Measurements from ENCODE around the gene LHX5.
A peak's percentile ranks its signal among the peaks of the same experiment; 100 is the strongest.

Gene LHX5

GRCh38 chr12:113471619-113472171 lies at the start of gene LHX5:
TSS of gene LHX5 (minus strand) at chr12:113471871. CDS start at chr12:113471498, 373 bp downstream.
- H3K4me1 ChIP-seq (ENCODE audit: control insufficient read depth, insufficient read depth, low read length, unreplicated experiment) = peaks cover 10% of the 10 kb centered on the region
- H3K27ac ChIP-seq (ENCODE audit: low read depth, low read length) = no peak within 1 kb of the TSS
- H3K36me3 ChIP-seq (ENCODE audit: insufficient read depth, low read length) = no peaks in the 10 kb centered on the region
- H2AFZ ChIP-seq (ENCODE audit: low read length, unreplicated experiment) = no peak within 1 kb of the TSS
- peak within 1 kb of the TSS; percentile 45 for H3K4me3 ChIP-seq (ENCODE audit: low read depth, low read length)
- peaks cover 96% of the 10 kb centered on the region for H3K27me3 ChIP-seq (ENCODE audit: insufficient read depth, low read length)
- no peaks in the 10 kb centered on the region for H3K79me2 ChIP-seq (ENCODE audit: control insufficient read depth, insufficient read depth, low read length, unreplicated experiment)

- no peak overlapping the region for H2AFZ ChIP-seq (ENCODE audit: low read length, unreplicated experiment)
- H3K27ac ChIP-seq (ENCODE audit: low read depth, low read length) = no peak overlapping the region
- H3K4me3 ChIP-seq (ENCODE audit: low read depth, low read length) = no peak overlapping the region
- H3K27me3 ChIP-seq (ENCODE audit: insufficient read depth, low read length) = peaks cover 93% of the 10 kb centered on the region
- no peaks in the 10 kb centered on the region for H3K4me1 ChIP-seq (ENCODE audit: control insufficient read depth, insufficient read depth, low read length, unreplicated experiment)
- no peaks in the 10 kb centered on the region for H3K79me2 ChIP-seq (ENCODE audit: control insufficient read depth, insufficient read depth, low read length, unreplicated experiment)
- H3K36me3 ChIP-seq (ENCODE audit: insufficient read depth, low read length) = no peaks in the 10 kb centered on the region
These were observed 48.0 kb upstream of the LHX5 start for GRCh38 chr12:113519464-113520307.

- Histone ChIP-seq H3K36me3 (ENCODE audit: insufficient read depth, low read length) (no peaks in the 10 kb centered on the region), H3K27ac (ENCODE audit: low read depth, low read length) (no peak overlapping the region), H3K4me3 (ENCODE audit: low read depth, low read length) (no peak overlapping the region), H3K79me2 (ENCODE audit: control insufficient read depth, insufficient read depth, low read length, unreplicated experiment) (no peaks in the 10 kb centered on the region), H3K27me3 (ENCODE audit: insufficient read depth, low read length) (peaks cover 94% of the 10 kb centered on the region), H3K4me1 (ENCODE audit: control insufficient read depth, insufficient read depth, low read length, unreplicated experiment) (no peaks in the 10 kb centered on the region), H2AFZ (ENCODE audit: low read length, unreplicated experiment) (no peak overlapping the region)
These were observed 43.6 kb upstream of the LHX5 start for GRCh38 chr12:113515082-113515856.

- Histone ChIP-seq H3K79me2 (ENCODE audit: control insufficient read depth, insufficient read depth, low read length, unreplicated experiment) (no peaks in the 10 kb centered on the region), H2AFZ (ENCODE audit: low read length, unreplicated experiment) (no peak overlapping the region), H3K4me3 (ENCODE audit: low read depth, low read length) (no peak overlapping the region), H3K27me3 (ENCODE audit: insufficient read depth, low read length) (peaks cover 95% of the 10 kb centered on the region), H3K27ac (ENCODE audit: low read depth, low read length) (no peak overlapping the region), H3K36me3 (ENCODE audit: insufficient read depth, low read length) (no peaks in the 10 kb centered on the region), H3K4me1 (ENCODE audit: control insufficient read depth, insufficient read depth, low read length, unreplicated experiment) (no peaks in the 10 kb centered on the region)
These were observed 42.9 kb upstream of the LHX5 start for GRCh38 chr12:113514602-113515001.

- Histone ChIP-seq H3K27me3 (ENCODE audit: insufficient read depth, low read length) (peaks cover 94% of the 10 kb centered on the region), H3K4me3 (ENCODE audit: low read depth, low read length) (no peak overlapping the region), H2AFZ (ENCODE audit: low read length, unreplicated experiment) (no peak overlapping the region), H3K79me2 (ENCODE audit: control insufficient read depth, insufficient read depth, low read length, unreplicated experiment) (no peaks in the 10 kb centered on the region), H3K4me1 (ENCODE audit: control insufficient read depth, insufficient read depth, low read length, unreplicated experiment) (no peaks in the 10 kb centered on the region), H3K27ac (ENCODE audit: low read depth, low read length) (no peak overlapping the region), H3K36me3 (ENCODE audit: insufficient read depth, low read length) (no peaks in the 10 kb centered on the region)
These were observed 40.9 kb upstream of the LHX5 start for GRCh38 chr12:113512568-113512967.

GRCh38 chr12:113506867-113507266 lies 35.2 kb upstream of the LHX5 start:
- Histone ChIP-seq H3K4me1 (ENCODE audit: control insufficient read depth, insufficient read depth, low read length, unreplicated experiment) (no peaks in the 10 kb centered on the region), H3K27me3 (ENCODE audit: insufficient read depth, low read length) (peaks cover 78% of the 10 kb centered on the region), H3K36me3 (ENCODE audit: insufficient read depth, low read length) (no peaks in the 10 kb centered on the region), H3K27ac (ENCODE audit: low read depth, low read length) (no peak overlapping the region), H2AFZ (ENCODE audit: low read length, unreplicated experiment) (no peak overlapping the region), H3K79me2 (ENCODE audit: control insufficient read depth, insufficient read depth, low read length, unreplicated experiment) (no peaks in the 10 kb centered on the region), H3K4me3 (ENCODE audit: low read depth, low read length) (no peak overlapping the region)

- no peaks in the 10 kb centered on the region for H3K36me3 ChIP-seq (ENCODE audit: insufficient read depth, low read length)
- peaks cover 78% of the 10 kb centered on the region for H3K27me3 ChIP-seq (ENCODE audit: insufficient read depth, low read length)
- H3K4me3 ChIP-seq (ENCODE audit: low read depth, low read length) = no peak overlapping the region
- H3K27ac ChIP-seq (ENCODE audit: low read depth, low read length) = no peak overlapping the region
- no peaks in the 10 kb centered on the region for H3K79me2 ChIP-seq (ENCODE audit: control insufficient read depth, insufficient read depth, low read length, unreplicated experiment)
- no peaks in the 10 kb centered on the region for H3K4me1 ChIP-seq (ENCODE audit: control insufficient read depth, insufficient read depth, low read length, unreplicated experiment)
- H2AFZ ChIP-seq (ENCODE audit: low read length, unreplicated experiment) = no peak overlapping the region
These were observed 34.3 kb upstream of the LHX5 start for GRCh38 chr12:113505941-113506340.

GRCh38 chr12:113504917-113505316 lies 33.2 kb upstream of the LHX5 start:
- Histone ChIP-seq H3K27ac (ENCODE audit: low read depth, low read length) (no peak overlapping the region), H3K4me1 (ENCODE audit: control insufficient read depth, insufficient read depth, low read length, unreplicated experiment) (no peaks in the 10 kb centered on the region), H3K79me2 (ENCODE audit: control insufficient read depth, insufficient read depth, low read length, unreplicated experiment) (no peaks in the 10 kb centered on the region), H3K4me3 (ENCODE audit: low read depth, low read length) (no peak overlapping the region), H2AFZ (ENCODE audit: low read length, unreplicated experiment) (no peak overlapping the region), H3K27me3 (ENCODE audit: insufficient read depth, low read length) (peaks cover 78% of the 10 kb centered on the region), H3K36me3 (ENCODE audit: insufficient read depth, low read length) (no peaks in the 10 kb centered on the region)

- Histone ChIP-seq H3K27me3 (ENCODE audit: insufficient read depth, low read length) (peaks cover 80% of the 10 kb centered on the region), H3K4me1 (ENCODE audit: control insufficient read depth, insufficient read depth, low read length, unreplicated experiment) (no peaks in the 10 kb centered on the region), H3K27ac (ENCODE audit: low read depth, low read length) (no peak overlapping the region), H3K4me3 (ENCODE audit: low read depth, low read length) (no peak overlapping the region), H2AFZ (ENCODE audit: low read length, unreplicated experiment) (no peak overlapping the region), H3K36me3 (ENCODE audit: insufficient read depth, low read length) (no peaks in the 10 kb centered on the region), H3K79me2 (ENCODE audit: control insufficient read depth, insufficient read depth, low read length, unreplicated experiment) (no peaks in the 10 kb centered on the region)
These were observed 29.2 kb upstream of the LHX5 start for GRCh38 chr12:113500782-113501311.

GRCh38 chr12:113500306-113500675 lies 28.6 kb upstream of the LHX5 start:
- H3K79me2 ChIP-seq (ENCODE audit: control insufficient read depth, insufficient read depth, low read length, unreplicated experiment) = no peaks in the 10 kb centered on the region
- no peak overlapping the region for H3K27ac ChIP-seq (ENCODE audit: low read depth, low read length)
- no peak overlapping the region for H3K4me3 ChIP-seq (ENCODE audit: low read depth, low read length)
- H2AFZ ChIP-seq (ENCODE audit: low read length, unreplicated experiment) = no peak overlapping the region
- H3K36me3 ChIP-seq (ENCODE audit: insufficient read depth, low read length) = no peaks in the 10 kb centered on the region
- no peaks in the 10 kb centered on the region for H3K4me1 ChIP-seq (ENCODE audit: control insufficient read depth, insufficient read depth, low read length, unreplicated experiment)
- peaks cover 79% of the 10 kb centered on the region for H3K27me3 ChIP-seq (ENCODE audit: insufficient read depth, low read length)

Data from ACC112 (cell line).